HG02840 (cell line): ENCODE results near the gene ZNF620.
"Not testable (repeated sequence)": the region's sequence is repeated elsewhere in the genome, so short reads cannot be mapped to it uniquely, and the experiment has no call there.

Experiments
- ATAC-seq: cut with Tn5 transposase; IDR thresholded peaks from one replicate; pipeline ENCODE4 v1.9.1; 2021; ENCODE audit warnings: mild to moderate bottlenecking, moderate library complexity, moderate number of reproducible peaks; ENCODE audit not compliant: unreplicated experiment, low FRiP score

ZNF620 gene

DNA sequence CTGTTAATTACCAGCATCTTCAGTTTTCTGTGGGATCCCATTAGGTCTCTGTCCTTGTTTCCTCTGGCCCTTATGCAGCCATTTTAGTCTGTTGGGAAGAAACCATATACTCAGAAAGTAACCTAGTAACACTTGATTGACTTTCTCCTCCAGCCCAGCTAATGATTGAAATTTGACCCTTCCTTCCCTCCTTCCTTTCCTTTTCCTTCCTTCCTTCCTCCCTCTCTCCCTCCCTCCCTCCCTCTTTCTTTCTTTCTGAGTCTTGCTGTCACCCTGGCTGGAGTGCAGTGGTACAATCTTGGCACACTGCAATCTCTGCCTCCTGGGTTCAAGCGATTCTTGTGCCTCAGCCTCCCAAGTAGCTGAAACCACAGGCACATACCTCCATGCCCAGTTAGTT, 5.9 kb upstream of the ZNF620 start:
- no peak for ATAC-seq

DNA sequence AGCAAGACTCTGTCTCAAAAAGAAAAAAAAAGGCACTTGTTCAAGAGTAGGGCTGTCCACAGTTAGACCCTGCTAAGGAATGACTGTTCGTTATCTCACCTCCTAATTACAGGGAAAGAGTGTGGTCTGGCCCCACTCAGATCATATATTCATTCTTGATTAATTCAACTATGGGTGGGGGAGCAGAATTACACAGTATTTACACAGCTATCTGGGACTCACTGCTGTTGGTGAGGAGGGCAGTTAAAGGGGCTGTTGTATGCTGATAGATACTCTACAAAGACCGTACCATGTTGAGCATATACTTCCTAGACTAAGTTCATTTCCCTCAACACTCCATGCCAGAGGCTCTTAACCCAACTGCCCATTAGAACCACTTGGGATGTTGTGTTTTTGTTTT, 3.8 kb upstream of the ZNF620 start:
- no peak for ATAC-seq

DNA sequence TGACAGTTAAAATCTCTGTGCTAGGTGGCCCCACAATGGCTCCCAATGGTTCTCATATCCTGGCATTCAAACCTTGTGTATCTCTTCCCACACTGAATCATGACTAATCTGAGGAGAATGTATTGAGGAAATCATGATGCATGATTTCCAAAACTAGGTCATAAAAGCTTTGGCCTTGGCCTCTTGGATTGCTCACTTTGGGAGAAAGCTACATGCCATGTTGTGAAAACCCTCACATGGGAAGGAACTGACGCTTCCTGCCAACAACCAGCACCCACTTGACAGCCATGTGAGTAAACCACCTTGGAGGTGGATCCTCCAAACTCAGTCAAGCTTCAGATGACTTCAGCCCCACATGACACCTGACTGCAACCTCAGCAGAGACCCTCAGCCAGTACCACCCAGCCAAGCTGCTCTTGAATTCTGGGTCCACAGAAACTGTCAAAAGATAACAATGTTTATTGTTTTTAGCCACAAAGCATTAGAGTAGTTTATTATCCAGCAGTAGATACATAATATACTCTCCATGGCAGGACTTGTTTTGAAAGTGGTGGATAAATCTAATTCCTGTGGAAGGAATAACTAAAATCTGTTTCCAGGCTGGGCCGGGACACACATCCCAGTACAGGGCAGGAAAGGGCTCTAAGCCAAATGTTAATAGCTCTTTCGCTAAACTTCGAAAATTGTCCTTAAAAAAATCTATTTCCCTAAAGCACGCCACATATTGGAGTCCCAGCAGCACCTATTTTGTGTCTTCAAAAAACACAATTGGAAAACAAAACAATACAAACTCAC, 1.0 kb upstream of the ZNF620 start:
- no peak for ATAC-seq

DNA sequence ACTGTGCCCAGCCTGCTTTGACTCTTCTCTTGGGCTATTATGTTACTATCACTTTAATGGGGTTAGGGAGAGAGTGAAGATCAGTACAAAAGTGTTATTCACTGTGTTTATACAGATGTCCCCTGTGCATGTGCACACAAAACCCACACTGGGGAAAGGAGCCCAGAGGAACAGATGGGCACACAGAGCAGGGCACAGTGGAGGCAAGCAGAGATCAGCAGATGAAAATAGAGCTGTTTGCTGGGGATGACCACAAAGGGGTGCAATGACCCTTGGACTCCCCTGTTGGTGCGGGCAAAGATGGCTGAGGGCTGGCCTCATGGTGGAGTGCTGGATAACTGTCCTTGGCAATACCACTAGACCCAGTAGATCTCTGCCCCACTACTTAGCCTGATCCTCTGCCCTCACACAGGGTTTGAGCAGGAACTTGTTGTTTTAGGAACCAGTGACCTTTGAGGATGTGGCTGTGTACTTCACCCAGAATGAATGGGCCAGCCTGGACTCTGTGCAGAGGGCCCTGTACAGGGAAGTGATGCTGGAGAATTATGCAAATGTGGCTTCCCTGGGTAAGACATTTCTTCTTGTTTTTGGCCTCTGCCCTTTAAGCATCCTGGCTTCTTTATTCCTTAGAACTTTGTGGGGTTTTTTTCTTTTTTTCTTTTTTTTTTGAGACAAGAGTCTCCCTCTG, 5.3 kb downstream of the ZNF620 start:
- ATAC-seq = no peak

DNA sequence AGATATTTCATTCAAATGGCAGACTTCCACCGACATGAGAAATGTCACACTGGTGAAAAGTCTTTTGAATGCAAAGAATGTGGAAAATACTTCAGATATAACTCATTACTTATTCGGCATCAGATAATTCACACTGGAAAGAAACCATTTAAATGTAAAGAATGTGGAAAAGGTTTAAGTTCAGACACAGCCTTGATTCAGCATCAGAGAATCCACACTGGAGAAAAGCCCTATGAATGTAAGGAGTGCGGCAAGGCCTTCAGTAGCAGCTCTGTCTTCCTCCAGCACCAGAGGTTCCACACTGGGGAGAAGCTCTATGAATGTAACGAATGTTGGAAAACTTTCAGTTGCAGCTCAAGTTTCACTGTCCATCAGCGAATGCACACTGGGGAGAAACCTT, 10.4 kb downstream of the ZNF620 start:
- no peak for ATAC-seq

DNA sequence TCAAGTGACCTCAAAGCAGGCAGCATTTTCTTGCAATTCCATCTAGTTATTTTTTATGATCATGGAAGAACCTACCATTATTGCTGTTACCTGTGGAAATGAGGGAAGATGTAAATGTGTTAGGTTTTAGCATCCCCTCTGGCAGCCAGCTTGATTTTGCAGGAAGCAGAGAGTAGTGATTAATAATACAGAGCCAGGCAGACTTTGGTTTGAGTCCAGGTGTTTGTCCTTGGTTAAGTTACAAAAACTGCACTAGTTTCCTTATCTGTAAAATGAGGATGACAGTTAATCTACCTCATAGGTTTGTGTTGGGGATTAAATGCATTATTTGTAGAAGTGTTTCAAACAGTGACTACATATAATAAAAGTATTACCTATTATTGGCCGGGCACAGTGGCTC, 12.2 kb downstream of the ZNF620 start:
- no peak for ATAC-seq

DNA sequence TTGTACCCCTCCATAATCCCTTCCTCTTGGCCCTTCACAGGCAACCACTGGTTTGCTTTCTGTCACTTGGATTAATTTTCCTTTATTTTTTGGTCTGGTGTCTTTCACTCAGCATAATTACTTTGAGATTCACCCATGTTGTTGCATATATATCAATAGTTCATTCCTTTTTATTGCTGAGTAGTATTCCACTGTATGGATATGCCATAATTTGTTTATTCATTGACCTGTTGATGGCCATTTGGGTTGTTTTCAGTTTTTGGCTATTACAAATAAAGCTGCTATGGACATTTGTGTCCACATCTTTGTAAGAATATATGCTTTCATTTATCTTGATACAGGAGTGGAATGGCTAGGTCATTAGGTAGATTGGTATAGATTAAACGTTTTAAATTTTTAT, 13.0 kb downstream of the ZNF620 start:
- no peak for ATAC-seq

DNA sequence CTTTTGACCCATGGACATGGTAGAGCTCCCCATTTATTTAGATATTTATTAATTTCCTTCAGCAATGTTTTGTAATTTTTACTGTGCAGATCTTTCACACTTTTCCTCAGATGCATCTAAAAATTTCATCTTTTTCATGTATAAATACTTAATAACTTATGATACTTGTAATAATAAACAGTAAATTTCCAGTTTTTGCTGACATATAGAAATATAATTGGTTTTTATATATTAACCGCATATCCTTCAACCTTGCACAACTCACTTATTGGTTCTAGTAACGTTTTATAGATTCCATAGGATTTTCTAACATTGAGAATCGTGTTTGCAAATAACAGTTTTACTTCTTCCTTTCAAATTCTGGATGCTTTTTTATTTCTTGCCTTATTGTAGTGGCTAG, 15.4 kb downstream of the ZNF620 start:
- no peak for ATAC-seq

DNA sequence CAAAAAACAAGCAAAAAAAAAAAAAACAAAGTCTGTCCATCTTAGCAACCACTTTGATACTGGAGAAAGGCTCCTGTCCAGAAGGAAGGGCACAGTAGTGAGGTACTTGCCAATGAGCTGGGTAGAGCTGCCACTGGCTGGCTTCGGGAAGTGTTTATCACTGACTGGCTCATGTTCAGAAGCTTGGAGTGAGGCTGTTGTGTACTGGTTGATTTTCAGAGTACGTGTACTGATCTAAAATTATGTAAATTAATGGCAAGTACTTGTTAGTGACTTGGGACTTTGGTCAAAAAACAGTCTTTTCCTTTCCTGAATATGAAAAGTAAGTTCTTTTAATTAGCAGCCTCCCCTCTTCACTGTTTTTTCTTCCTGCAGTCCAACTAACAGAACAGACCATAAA, 17.9 kb downstream of the ZNF620 start:
- ATAC-seq = no peak

DNA sequence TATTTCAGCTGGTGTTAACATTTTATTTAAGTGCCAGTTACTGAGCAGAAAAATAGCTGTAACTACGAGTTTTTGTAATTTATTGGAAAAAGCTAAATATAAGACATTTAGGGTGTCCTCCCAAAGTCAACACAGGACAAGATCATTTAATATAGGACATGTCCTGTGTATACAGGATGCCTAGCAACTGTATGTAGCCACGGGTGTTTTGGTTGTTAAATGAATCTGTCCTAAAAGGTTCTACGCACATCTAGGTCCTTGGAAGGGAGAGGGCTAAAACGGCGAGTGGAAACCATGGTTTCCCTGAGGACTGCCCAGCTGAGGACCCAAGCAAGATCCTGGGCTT, 18.4 kb downstream of the ZNF620 start:
- ATAC-seq = no peak

DNA sequence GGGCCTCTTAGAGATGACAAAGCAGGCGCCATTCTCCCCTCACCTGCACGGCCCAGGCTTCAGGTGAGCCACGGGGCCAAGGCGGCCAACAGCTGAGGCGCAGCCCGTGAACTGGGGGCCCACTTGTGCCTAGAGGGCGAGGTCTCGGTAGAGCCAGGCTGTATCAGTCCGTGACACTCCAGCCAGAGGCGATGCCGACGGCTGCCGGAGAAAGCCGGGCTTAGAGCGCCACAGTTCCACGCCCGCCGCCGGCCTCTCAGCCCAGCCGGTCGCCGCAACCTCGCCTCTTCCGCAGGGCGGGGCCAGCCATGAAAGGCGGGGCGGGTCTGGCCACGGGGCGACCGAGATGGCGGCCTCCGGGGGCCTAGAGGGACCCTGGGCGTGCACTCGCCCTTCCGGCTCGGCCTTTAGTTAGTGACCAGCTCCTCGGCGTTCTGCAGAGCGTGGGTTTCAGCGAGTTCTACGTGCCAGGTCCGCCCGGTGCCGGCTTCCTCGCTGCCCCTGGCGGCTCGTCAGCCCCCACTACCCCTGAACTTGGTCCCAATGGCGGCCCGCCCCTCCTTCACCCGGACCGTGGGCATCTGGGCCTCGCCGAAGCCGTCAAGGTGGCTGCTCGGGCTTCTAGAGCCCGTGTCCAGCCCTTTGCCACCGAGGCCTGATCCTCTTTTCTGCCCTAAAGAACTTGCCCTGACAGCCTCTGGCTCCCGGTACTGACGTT, 18.9 kb downstream of the ZNF620 start, which contains the start of gene ZNF621:
Gene ZNF621, plus strand, starts transcription at position 393 of the 718 bp plus-strand sequence. CDS start 881 bp downstream, outside the sequence.
- peak; percentile 98 for ATAC-seq

DNA sequence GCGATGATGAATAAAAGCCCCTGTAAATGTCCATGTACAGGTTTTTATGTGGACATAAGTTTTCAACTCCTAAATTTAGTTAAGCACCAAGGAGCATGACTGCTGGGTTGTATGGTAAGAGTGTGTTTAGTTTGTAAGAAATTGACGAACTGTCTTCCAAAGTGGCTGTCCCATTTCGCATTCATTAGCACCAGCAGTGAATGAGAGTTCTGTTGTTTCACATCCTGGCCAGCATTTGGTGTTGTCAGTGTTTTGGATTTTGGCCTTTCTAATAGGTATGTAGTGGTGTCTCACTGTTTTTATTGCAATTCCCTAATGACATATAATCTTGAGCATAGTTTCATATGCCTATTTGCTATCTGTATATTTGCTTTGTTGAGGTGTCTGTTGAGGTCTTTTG, 22.6 kb downstream of the ZNF620 start:
- no peak for ATAC-seq

DNA sequence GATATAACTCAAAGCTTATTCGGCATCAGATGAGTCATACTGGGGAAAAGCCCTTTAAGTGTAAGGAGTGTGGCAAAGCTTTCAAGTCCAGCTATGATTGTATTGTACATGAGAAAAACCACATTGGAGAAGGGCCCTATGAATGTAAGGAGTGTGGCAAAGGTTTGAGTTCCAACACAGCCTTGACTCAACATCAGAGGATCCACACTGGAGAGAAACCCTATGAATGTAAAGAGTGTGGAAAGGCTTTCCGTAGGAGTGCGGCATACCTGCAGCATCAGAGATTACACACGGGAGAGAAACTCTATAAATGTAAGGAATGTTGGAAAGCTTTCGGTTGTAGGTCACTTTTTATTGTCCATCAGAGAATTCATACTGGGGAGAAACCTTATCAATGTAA, 26.4 kb downstream of the ZNF620 start:
- no peak for ATAC-seq

DNA sequence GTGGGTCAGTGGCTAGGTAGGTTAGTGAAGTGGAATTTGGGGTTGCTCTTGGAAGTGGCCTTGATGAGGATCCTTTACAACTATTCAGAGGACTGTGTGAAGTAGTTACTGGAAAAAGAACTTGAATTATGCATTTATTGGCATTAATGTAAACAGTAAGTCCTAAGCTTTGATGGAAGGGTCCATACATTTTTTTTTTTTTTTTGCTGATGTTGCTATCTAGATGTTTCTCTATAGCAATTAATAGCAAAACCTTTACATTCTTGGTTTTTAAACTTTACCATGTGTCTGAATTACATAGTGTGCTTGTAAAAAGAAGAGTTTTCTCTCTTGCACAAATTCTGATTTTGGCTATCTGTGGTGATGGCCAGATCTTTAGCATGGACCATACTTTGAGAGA, 28.4 kb downstream of the ZNF620 start:
- no peak for ATAC-seq

DNA sequence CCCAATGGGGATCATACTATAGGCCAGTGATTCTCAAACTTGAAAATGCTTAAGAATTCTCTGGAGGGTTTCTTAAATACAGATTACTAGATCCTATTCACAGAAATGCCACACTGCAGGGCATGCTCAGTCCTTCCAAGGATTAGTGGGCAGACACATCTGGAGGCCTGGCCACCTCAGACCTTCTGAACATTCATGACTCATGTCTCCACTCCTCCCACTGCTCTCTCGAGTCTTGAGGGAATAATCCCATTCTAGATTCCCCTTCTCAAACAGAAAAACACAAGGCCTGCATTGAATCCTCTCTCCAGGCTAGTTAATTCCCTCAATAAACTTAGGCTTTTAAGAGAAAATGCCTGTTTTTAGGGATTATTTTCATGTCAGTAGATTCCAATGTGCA, 41.0 kb downstream of the ZNF620 start:
- ATAC-seq = no peak

DNA sequence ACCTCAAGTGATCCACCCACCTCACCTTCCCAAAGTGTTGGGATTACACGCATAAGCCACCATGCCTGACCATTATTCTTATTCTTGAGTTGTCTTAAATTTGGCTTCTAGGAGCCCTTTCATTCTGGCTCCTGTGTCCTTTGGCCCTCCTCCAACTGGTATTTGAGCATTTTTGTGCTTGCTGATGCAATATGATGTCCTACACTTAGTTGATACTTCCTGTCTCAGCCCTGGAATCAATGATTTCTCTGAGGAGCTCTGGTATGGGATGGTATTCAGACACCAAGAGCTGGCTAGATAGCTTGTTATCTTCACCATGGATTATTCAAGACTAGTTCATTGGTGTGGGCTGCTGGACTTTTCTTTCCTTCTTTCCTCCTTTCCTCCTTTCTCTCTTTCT, 44.3 kb downstream of the ZNF620 start:
- no peak for ATAC-seq

DNA sequence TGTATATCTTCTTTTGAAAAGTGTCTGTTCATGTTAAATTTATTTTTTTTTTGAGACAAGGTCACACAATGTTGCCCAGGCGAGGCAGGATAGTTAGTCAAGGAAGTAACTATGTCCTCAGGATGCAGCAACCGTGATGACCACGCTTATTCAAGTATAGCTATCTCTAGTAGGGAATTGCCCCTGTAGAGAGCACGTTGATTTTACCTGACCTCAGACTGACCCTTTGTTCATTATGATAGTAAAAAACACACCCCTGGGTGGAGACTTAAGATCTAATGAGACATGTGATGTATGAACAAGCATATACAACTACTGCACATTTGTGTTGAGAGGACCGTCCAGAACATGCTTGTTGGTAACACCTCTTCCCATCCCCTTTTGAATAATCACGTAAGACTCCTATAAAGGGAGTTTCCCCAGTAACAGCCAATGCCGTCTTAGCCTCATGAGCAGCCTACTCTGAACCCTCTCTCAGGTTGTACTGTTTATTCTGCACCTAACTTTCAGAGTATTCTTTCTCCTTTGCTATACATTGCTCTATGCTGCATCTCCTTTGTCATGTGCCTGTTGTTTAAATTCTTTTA, 51.8 kb downstream of the ZNF620 start:
- ATAC-seq = no peak

DNA sequence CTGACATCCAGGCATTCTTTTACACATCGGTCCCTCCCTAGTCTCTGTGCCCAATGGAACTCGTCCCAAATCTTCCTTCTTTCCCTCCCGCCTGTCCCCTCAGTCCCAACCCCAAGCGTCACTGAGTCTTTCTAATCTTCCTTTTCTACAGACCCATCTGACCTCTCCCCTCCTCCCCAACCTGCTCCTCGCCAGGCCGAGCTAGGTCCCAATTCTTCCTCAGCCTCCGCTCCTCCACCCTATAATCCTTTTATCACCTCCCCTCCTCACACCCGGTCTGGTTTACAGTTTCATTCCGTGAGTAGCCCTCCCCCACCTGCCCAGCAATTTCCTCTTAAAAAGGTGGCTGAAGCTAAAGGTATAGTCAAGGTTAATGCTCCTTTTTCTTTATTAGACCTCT, 56.6 kb downstream of the ZNF620 start:
- not testable (repeated sequence) for ATAC-seq

DNA sequence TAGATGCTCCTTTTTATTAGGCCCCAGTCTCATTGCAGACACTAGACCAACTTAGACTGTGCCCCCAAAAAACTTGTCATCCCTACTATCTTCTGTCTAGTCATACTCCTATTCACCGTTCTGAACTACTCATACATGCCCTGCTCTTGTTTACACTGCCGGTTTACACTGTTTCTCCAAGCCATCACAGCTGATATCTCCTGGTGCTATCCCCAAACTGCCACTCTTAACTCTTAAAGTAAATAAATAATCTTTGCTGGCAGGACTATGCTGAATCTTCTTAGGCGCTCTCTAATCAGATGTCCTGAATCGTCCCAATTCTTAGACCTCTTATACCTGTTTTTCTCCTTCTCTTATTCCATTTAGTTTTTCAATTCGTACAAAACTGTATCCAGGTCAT, 59.8 kb downstream of the ZNF620 start:
- ATAC-seq = not testable (repeated sequence)

DNA sequence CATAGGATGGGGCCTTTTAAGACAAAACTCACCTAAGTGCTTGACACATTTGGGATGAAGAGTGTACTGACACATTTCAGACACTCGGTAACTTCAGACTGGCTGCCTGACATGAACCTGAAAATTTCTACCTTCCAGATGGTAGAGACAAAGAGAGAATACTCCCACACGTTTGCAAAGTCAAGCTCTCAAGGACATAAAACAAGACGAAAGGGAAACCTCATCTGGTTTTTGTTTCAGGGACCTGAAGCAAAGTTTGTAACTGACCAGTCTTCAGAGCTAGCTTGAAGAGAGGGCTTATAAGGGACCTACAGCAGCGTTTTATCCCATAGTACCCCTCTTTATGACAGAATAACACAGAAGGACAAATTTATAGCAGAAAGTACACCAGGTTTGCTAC, 60.9 kb downstream of the ZNF620 start:
- no peak for ATAC-seq
